ENCODE data around the gene THOC1. TPM values are rescaled to one million over a fixed set of nuclear protein-coding genes. Genes with fewer than 3 reads are reported as not detected.

Gene THOC1
- total and polyA plus RNA-seq, 2 donors (not counting 1 experiment from before 2014, with no cell fraction given) = 18.3 to 78.7 TPM

DNA sequence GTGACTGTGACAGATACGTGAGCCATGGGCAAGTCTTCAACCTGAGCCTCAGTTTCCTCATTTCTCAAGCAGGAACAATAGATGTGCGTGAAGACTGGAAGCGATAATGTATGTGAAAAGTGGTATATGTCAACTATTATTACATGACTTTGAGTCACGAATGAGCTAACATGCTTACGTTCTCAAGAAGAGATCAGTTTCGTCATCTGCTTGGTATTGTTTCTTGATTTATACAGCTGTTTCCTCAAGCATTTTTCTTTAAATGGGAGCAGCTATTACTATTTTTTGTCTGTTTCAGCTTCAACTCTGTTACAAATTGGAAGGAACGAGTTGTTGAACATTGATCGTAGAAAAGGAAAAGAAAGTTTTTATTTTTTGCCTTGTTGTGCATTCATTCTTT lies 48.5 kb upstream of the THOC1 start:
- POLR2A ChIA-PET = no interaction called here
- CTCF ChIA-PET = no interaction called here

DNA sequence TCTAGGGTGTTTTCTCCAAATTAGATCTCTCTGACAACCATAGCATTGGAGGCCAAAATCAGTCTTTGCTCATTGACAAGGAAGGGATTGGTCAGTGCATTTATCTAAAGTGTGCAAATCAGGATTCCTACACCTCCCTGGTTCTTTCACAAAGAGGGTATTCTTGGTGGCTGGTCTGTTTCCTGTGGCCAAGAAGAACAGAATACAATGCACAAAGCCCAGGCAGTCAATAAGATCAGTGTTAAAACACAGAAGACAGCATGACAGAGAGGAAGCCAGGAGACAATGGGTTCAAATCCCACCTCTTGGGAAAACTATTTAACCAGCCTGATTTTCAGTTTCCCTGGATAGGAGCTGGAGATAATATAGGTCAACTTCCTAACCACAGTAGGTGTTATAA lies 46.1 kb upstream of the THOC1 start:
- CTCF ChIA-PET = no interaction called here
- H3K27ac Mint-ChIP-seq = no peak overlapping the region
- ATAC-seq (ENCODE audit: low read depth) (no peak), DNase-seq (no peak)
- no peaks in the 10 kb centered on the region for H3K9me3 Mint-ChIP-seq (ENCODE audit: insufficient read depth)
- H2AFZ ChIP-seq (ENCODE audit: insufficient read depth, low read depth, low read length, poor library complexity, severe bottlenecking) = no peak overlapping the region
- H3K36me3 ChIP-seq (replicated peaks in 1 of 2; ENCODE audit: control extremely low read depth in 1 of 2, control insufficient read depth in 1 of 2, extremely low read depth in 1 of 2, insufficient read depth in 2 of 2, low read length in 1 of 2) = no peaks in the 10 kb centered on the region
- H3K9ac ChIP-seq (ENCODE audit: low read length) = no peak overlapping the region
- H3K4me1 Mint-ChIP-seq = no peaks in the 10 kb centered on the region
- POLR2A ChIA-PET = no interaction called here
- H3K4me1 ChIP-seq (ENCODE audit: control insufficient read depth in 2 of 2, insufficient read depth in 2 of 2, low read length in 2 of 2) = no peaks in the 10 kb centered on the region
- no peak overlapping the region for H3K4me3 ChIP-seq (ENCODE audit: control extremely low read depth in 1 of 5, extremely low read depth in 1 of 5, insufficient read depth in 1 of 5, low read depth in 2 of 5, low read length in 4 of 5)
- no peaks in the 10 kb centered on the region for H3K79me2 ChIP-seq (ENCODE audit: control insufficient read depth, insufficient read depth, low read length)
- H3K4me2 ChIP-seq (replicated peaks; ENCODE audit: low read depth, low read length, poor library complexity, severe bottlenecking) = no peak overlapping the region
- intact Hi-C loops (cut with micrococcal nuclease) = no loop called here
- TF ChIP-seq, protein P1, sequence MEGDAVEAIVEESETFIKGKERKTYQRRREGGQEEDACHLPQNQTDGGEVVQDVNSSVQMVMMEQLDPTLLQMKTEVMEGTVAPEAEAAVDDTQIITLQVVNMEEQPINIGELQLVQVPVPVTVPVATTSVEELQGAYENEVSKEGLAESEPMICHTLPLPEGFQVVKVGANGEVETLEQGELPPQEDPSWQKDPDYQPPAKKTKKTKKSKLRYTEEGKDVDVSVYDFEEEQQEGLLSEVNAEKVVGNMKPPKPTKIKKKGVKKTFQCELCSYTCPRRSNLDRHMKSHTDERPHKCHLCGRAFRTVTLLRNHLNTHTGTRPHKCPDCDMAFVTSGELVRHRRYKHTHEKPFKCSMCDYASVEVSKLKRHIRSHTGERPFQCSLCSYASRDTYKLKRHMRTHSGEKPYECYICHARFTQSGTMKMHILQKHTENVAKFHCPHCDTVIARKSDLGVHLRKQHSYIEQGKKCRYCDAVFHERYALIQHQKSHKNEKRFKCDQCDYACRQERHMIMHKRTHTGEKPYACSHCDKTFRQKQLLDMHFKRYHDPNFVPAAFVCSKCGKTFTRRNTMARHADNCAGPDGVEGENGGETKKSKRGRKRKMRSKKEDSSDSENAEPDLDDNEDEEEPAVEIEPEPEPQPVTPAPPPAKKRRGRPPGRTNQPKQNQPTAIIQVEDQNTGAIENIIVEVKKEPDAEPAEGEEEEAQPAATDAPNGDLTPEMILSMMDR (IDR thresholded peaks at IDR 0.05) = no peak
- TF ChIP-seq EZH2 (IDR thresholded peaks at IDR 0.05; ENCODE audit: borderline replicate concordance, insufficient read depth, low read depth, low read length, poor library complexity, severe bottlenecking) = no peak
- H3K27me3 ChIP-seq (replicated peaks in 1 of 4; ENCODE audit: control extremely low read depth in 1 of 4, control insufficient read depth in 3 of 4, insufficient read depth in 4 of 4, low read length in 3 of 4) = no peaks in the 10 kb centered on the region
- H3K27me3 Mint-ChIP-seq = peaks cover 5% of the 10 kb centered on the region
- no peak overlapping the region for H3K27ac ChIP-seq (ENCODE audit: low read length in 2 of 2)
- H3K9me3 ChIP-seq (ENCODE audit: control extremely low read depth in 1 of 3, control insufficient read depth in 2 of 3, insufficient read depth in 1 of 3, low read length in 2 of 3) = no peaks in the 10 kb centered on the region
- no peaks in the 10 kb centered on the region for H4K20me1 ChIP-seq (ENCODE audit: control insufficient read depth, insufficient read depth, low read length, poor library complexity, severe bottlenecking)
- no peak overlapping the region for H3K4me3 Mint-ChIP-seq

More for the DNA sequence above, 48.5 kb upstream of the THOC1 start:
- ATAC-seq (ENCODE audit: low read depth) = no peak
- Histone ChIP-seq H3K4me2 (replicated peaks; ENCODE audit: low read depth, low read length, poor library complexity, severe bottlenecking) (no peak overlapping the region), H3K27me3 (replicated peaks in 1 of 4; ENCODE audit: control extremely low read depth in 1 of 4, control insufficient read depth in 3 of 4, insufficient read depth in 4 of 4, low read length in 3 of 4) (no peaks in the 10 kb centered on the region), H3K4me3 (ENCODE audit: control extremely low read depth in 1 of 5, extremely low read depth in 1 of 5, insufficient read depth in 1 of 5, low read depth in 2 of 5, low read length in 4 of 5) (no peak overlapping the region), H3K9me3 (ENCODE audit: control extremely low read depth in 1 of 3, control insufficient read depth in 2 of 3, insufficient read depth in 1 of 3, low read length in 2 of 3) (no peaks in the 10 kb centered on the region), H3K4me1 (ENCODE audit: control insufficient read depth in 2 of 2, insufficient read depth in 2 of 2, low read length in 2 of 2) (no peaks in the 10 kb centered on the region), H3K9ac (ENCODE audit: low read length) (no peak overlapping the region), H4K20me1 (ENCODE audit: control insufficient read depth, insufficient read depth, low read length, poor library complexity, severe bottlenecking) (no peaks in the 10 kb centered on the region), H3K36me3 (replicated peaks in 1 of 2; ENCODE audit: control extremely low read depth in 1 of 2, control insufficient read depth in 1 of 2, extremely low read depth in 1 of 2, insufficient read depth in 2 of 2, low read length in 1 of 2) (no peaks in the 10 kb centered on the region), H3K79me2 (ENCODE audit: control insufficient read depth, insufficient read depth, low read length) (no peaks in the 10 kb centered on the region), H2AFZ (ENCODE audit: insufficient read depth, low read depth, low read length, poor library complexity, severe bottlenecking) (no peak overlapping the region), H3K27ac (ENCODE audit: low read length in 2 of 2) (no peak overlapping the region)
- Mint-ChIP-seq H3K27me3 (no peaks in the 10 kb centered on the region), H3K9me3 (ENCODE audit: insufficient read depth) (no peaks in the 10 kb centered on the region), H3K4me3 (no peak overlapping the region), H3K27ac (no peak overlapping the region), H3K4me1 (no peaks in the 10 kb centered on the region)
- WGBS (ENCODE audit: insufficient coverage) = 75% methylated on average over 1 of the region's 8 CpGs
- intact Hi-C loops (cut with micrococcal nuclease) = no loop called here
- TF ChIP-seq, protein P1 (IDR thresholded peaks at IDR 0.05) = no peak
- TF ChIP-seq EZH2 (IDR thresholded peaks at IDR 0.05; ENCODE audit: borderline replicate concordance, insufficient read depth, low read depth, low read length, poor library complexity, severe bottlenecking) = no peak
- DNase-seq = no peak
